HCT116 (cell line): ENCODE measurements around the gene METTL17. TPM values are rescaled to one million over a fixed set of nuclear protein-coding genes. Genes with fewer than 3 reads are reported as not detected.

Source experiments
- ATAC-seq: fragments of 200-7000 bp; cut with Tn5 transposase; 2 replicates; pipeline ENCODE4 v1.9.1; 2020; ENCODE audit warnings: mild to moderate bottlenecking, moderate library complexity
- BruUV-seq: library from RNA; stranded (reverse); fragments of 400-500 nt; replicated peaks from 2 replicates; lab custom pipeline; 2021; lab: Mats Ljungman, UMichigan
- CTCF ChIA-PET: fragments of 300-600 bp; sonication (Branson Sonifier 250); formaldehyde crosslinking; loops from one replicate; lab custom pipeline; 2021; ENCODE audit warnings: antibody characterized with exemption; lab: Charles Lee
- POLR2A ChIA-PET: fragments of 300-600, 350-600 bp; sonication (Branson Sonifier 250); formaldehyde crosslinking; loops from one replicate; lab custom pipeline; 2021; ENCODE audit warnings: antibody characterized with exemption; lab: Charles Lee
- RAD21 ChIA-PET, 2 experiments: fragments of 300-600 bp; sonication (Branson Sonifier 250); formaldehyde crosslinking; loops; one replicate each; lab custom pipeline; 2023; ENCODE audit warnings: low total read pairs in 2 of 2; ENCODE audit not compliant: uncharacterized antibody in 2 of 2, unreplicated experiment in 2 of 2, low non-redundant PET in 1 of 2; lab: Charles Lee
- DNase-seq: peaks from one replicate; pipeline ENCODE4 v3.0.0-alpha.2; 2010; ENCODE audit warnings: low read depth, low spot score
- H2AFZ ChIP-seq: fragments of 200-600 bp; shearing (Covaris generic), sonication (generic); 2 replicates; pipeline ENCODE4 v1.6.1; 2017; ENCODE audit warnings: low read depth, mixed run types, mixed read lengths, antibody characterized with exemption, low read length; ENCODE audit not compliant: poor library complexity, severe bottlenecking
- H3K27ac ChIP-seq: 2 replicates; pipeline ENCODE4 v1.5.1; 2012; ENCODE audit warnings: low read depth, low read length
- H3K27me3 ChIP-seq: fragments of 200-600 bp; sonication (generic); 2 replicates; pipeline ENCODE4 v1.6.1; 2016; ENCODE audit warnings: mixed run types, low read length, mixed read lengths; ENCODE audit not compliant: insufficient read depth
- H3K36me3 ChIP-seq, 2 experiments: fragments of 200-500 bp in 1 of 2; fragments of 200-600 bp in 1 of 2; sonication (Bioruptor generic) in 1 of 2; sonication (generic) in 1 of 2; 2 replicates each; pipeline versions ENCODE4 v1.5.1 to v1.6.1; 2014 to 2016; ENCODE audit warnings: low read length in 2 of 2, inconsistent platforms in 1 of 2, mixed read lengths in 1 of 2, mixed run types in 1 of 2; ENCODE audit not compliant: insufficient read depth in 2 of 2, control insufficient read depth in 1 of 2
- H3K4me1 ChIP-seq, 2 experiments: fragments of 200-600 bp in 1 of 2; sonication (generic) in 1 of 2; 2 replicates each; pipeline versions ENCODE4 v1.5.1 to v1.6.1; 2012 to 2017; ENCODE audit warnings: low read length in 2 of 2, inconsistent platforms in 1 of 2, mild to moderate bottlenecking in 1 of 2, mixed read lengths in 1 of 2, mixed run types in 1 of 2, moderate library complexity in 1 of 2; ENCODE audit not compliant: insufficient read depth in 2 of 2, control insufficient read depth in 1 of 2
- H3K4me2 ChIP-seq: fragments of 200-600 bp; sonication (generic); 2 replicates; pipeline ENCODE4 v1.6.1; 2017; ENCODE audit warnings: mixed run types, low read length, mixed read lengths
- H3K4me3 ChIP-seq, 2 experiments: fragments of 200-600 bp in 1 of 2; sonication (generic) in 1 of 2; replicated peaks in 1 of 2; 2 replicates each; pipeline ENCODE4 v1.5.1; 2011 to 2016; ENCODE audit warnings: low read length in 2 of 2, control low read depth in 1 of 2, low read depth in 1 of 2, mild to moderate bottlenecking in 1 of 2, mixed read lengths in 1 of 2, mixed run types in 1 of 2
- H3K79me2 ChIP-seq: fragments of 200-600 bp; sonication (generic); 2 replicates; pipeline ENCODE4 v1.6.1; 2017; ENCODE audit warnings: mild to moderate bottlenecking, mixed run types, low read length, moderate library complexity, mixed read lengths; ENCODE audit not compliant: insufficient read depth
- H3K9ac ChIP-seq: fragments of 200-600 bp; sonication (generic); 2 replicates; pipeline ENCODE4 v1.6.1; 2016; ENCODE audit warnings: low read length, mixed read lengths
- H3K9me2 ChIP-seq: fragments of 200-600 bp; sonication (generic), shearing (Covaris generic); 2 replicates; pipeline ENCODE4 v1.6.1; 2017; ENCODE audit warnings: mixed run types, mild to moderate bottlenecking, moderate library complexity; ENCODE audit not compliant: insufficient read depth
- H3K9me3 ChIP-seq, 2 experiments: fragments of 200-500 bp in 1 of 2; fragments of 200-600 bp in 1 of 2; sonication (Bioruptor generic) in 1 of 2; sonication (generic) in 1 of 2; 2 replicates each; pipeline ENCODE4 v1.6.1; 2014 to 2017; ENCODE audit warnings: low read length in 2 of 2, mixed read lengths in 2 of 2, inconsistent platforms in 1 of 2, low read depth in 1 of 2, mild to moderate bottlenecking in 1 of 2, mixed run types in 1 of 2, moderate library complexity in 1 of 2; ENCODE audit not compliant: control insufficient read depth in 1 of 2, insufficient read depth in 1 of 2
- H4K20me1 ChIP-seq: fragments of 200-600 bp; sonication (generic), shearing (Covaris generic); 2 replicates; pipeline ENCODE4 v1.6.1; 2017; ENCODE audit warnings: mixed run types, mild to moderate bottlenecking, moderate library complexity; ENCODE audit not compliant: insufficient read depth
- CEBPB ChIP-seq: IDR thresholded peaks from 2 replicates; pipeline ENCODE4 v1.6.1; 2012; ENCODE audit warnings: low read depth
- EGR1 ChIP-seq: IDR thresholded peaks from 2 replicates; pipeline ENCODE4 v1.6.1; 2012; ENCODE audit warnings: low read depth
- EZH2phosphoT487 ChIP-seq: fragments of 200-600 bp; IDR thresholded peaks from 2 replicates; pipeline ENCODE4 v1.6.1; 2018; ENCODE audit warnings: antibody characterized with exemption, borderline replicate concordance
- FOSL1 ChIP-seq: IDR thresholded peaks from 2 replicates; pipeline ENCODE4 v1.6.1; 2012; ENCODE audit warnings: low read depth
- JUND ChIP-seq: IDR thresholded peaks from 2 replicates; pipeline ENCODE4 v1.6.1; 2012
- MAX ChIP-seq: IDR thresholded peaks from 2 replicates; pipeline ENCODE4 v1.6.1; 2012
- POLR2A ChIP-seq: IDR thresholded peaks from 2 replicates; pipeline ENCODE4 v1.7.0; 2011; ENCODE audit warnings: borderline replicate concordance; ENCODE audit not compliant: insufficient read depth, insufficient read length; ENCODE audit errors: extremely low read depth
- POLR2AphosphoS5 ChIP-seq: IDR thresholded peaks from 2 replicates; pipeline ENCODE4 v1.6.1; 2011; ENCODE audit warnings: mild to moderate bottlenecking, low read depth, low read length, moderate library complexity
- RAD21 ChIP-seq: IDR thresholded peaks from 2 replicates; pipeline ENCODE4 v1.6.1; 2012; ENCODE audit warnings: low read depth, mild to moderate bottlenecking
- SP1 ChIP-seq: IDR thresholded peaks from 2 replicates; pipeline ENCODE4 v1.6.1; 2012; ENCODE audit warnings: low read depth
- SRF ChIP-seq: IDR thresholded peaks from 2 replicates; pipeline ENCODE4 v1.6.1; 2012; ENCODE audit warnings: low read depth
- TCF7L2 ChIP-seq: IDR thresholded peaks from 2 replicates; pipeline ENCODE4 v1.7.0; 2011; ENCODE audit warnings: borderline replicate concordance, inconsistent platforms; ENCODE audit not compliant: insufficient read depth, insufficient read length; ENCODE audit errors: extremely low read depth
- ZFX ChIP-seq: fragments of 450-650 bp; IDR thresholded peaks from 2 replicates; pipeline ENCODE4 v1.6.1; 2017
- ZNF274 ChIP-seq: fragments of 200-500 bp; sonication (Bioruptor generic); IDR thresholded peaks from 2 replicates; pipeline ENCODE4 v1.6.1; 2014; ENCODE audit warnings: mild to moderate bottlenecking, low read depth, low read length, inconsistent platforms
- intact Hi-C: fragments of 100-400 bp; cut with micrococcal nuclease; formaldehyde crosslinking; loops from 2 replicates; pipeline ENCODE4 v1.10.0; 2022
- total RNA-seq: library from RNA; stranded (reverse); gene quantifications from one replicate; pipeline ENCODE4 v1.2.1, GENCODE V29; 2021; ENCODE audit not compliant: unreplicated experiment
- TF ChIP-seq, protein P1 (sequence below): IDR thresholded peaks from 2 replicates; pipeline ENCODE4 v1.6.1; 2012; ENCODE audit warnings: low read depth
- TF ChIP-seq, protein P2 (sequence below): IDR thresholded peaks from 2 replicates; pipeline ENCODE4 v1.6.1; 2011; ENCODE audit warnings: mild to moderate bottlenecking, low read length, moderate library complexity; ENCODE audit not compliant: insufficient replicate concordance; ENCODE audit errors: extremely low read depth
- TF ChIP-seq, protein P3 (sequence below), 3 experiments: fragments of 200-600 bp in 1 of 3; sonication (generic) in 1 of 3; IDR thresholded peaks in 2 of 3; conservative IDR thresholded peaks in 1 of 3; 2 replicates each; pipeline ENCODE4 v1.5.1; 2012 to 2017; ENCODE audit warnings: low read depth in 2 of 3, low read length in 2 of 3, antibody characterized with exemption in 1 of 3, borderline replicate concordance in 1 of 3, control low read depth in 1 of 3, mild to moderate bottlenecking in 1 of 3, mixed read lengths in 1 of 3, mixed run types in 1 of 3, moderate library complexity in 1 of 3; ENCODE audit not compliant: insufficient read depth in 1 of 3
- TF ChIP-seq, protein P4 (sequence below): IDR thresholded peaks from 2 replicates; pipeline ENCODE4 v1.6.1; 2012

The METTL17 gene
- total RNA-seq, 1 experiment from 2014 or later = 93.5 TPM

- ChIA-PET POLR2A (no interaction called here), RAD21 (no interaction called here), CTCF (interaction anchor here (1.5 to 3.1 kb wide), 4 partner anchors 15 to 142 kb away, joined by 4 to 19 read pairs (median 10); no protein-coding TSS in a partner anchor)
- no TSS peak for BruUV-seq
- Histone ChIP-seq H3K36me3 (peaks cover 11 to 23% of the 10 kb centered on the region in 2 experiments; a peak in 3 of 4 replicates), H2AFZ (no peak overlapping the region), H3K9me3 (no peaks in the 10 kb centered on the region), H3K4me3 (no peak overlapping the region), H3K4me2 (no peak overlapping the region), H3K4me1 (peaks cover 7 to 13% of the 10 kb centered on the region in 2 experiments; a peak in 3 of 4 replicates), H3K9ac (no peak overlapping the region), H3K27me3 (no peaks in the 10 kb centered on the region), H4K20me1 (no peaks in the 10 kb centered on the region), H3K79me2 (no peaks in the 10 kb centered on the region), H3K27ac (no peak overlapping the region), H3K9me2 (no peaks in the 10 kb centered on the region)
- ATAC-seq (no peak), DNase-seq (no peak)
- intact Hi-C loops = no loop called here
- TF ChIP-seq POLR2AphosphoS5 (no peak), SP1 (no peak), SRF (no peak), RAD21 (no peak), FOSL1 (no peak), POLR2A (no peak), EZH2phosphoT487 (no peak), TCF7L2 (no peak), JUND (no peak), EGR1 (no peak), ZNF274 (no peak), MAX (no peak), ZFX (no peak), CEBPB (no peak)
- TF ChIP-seq, protein P1, sequence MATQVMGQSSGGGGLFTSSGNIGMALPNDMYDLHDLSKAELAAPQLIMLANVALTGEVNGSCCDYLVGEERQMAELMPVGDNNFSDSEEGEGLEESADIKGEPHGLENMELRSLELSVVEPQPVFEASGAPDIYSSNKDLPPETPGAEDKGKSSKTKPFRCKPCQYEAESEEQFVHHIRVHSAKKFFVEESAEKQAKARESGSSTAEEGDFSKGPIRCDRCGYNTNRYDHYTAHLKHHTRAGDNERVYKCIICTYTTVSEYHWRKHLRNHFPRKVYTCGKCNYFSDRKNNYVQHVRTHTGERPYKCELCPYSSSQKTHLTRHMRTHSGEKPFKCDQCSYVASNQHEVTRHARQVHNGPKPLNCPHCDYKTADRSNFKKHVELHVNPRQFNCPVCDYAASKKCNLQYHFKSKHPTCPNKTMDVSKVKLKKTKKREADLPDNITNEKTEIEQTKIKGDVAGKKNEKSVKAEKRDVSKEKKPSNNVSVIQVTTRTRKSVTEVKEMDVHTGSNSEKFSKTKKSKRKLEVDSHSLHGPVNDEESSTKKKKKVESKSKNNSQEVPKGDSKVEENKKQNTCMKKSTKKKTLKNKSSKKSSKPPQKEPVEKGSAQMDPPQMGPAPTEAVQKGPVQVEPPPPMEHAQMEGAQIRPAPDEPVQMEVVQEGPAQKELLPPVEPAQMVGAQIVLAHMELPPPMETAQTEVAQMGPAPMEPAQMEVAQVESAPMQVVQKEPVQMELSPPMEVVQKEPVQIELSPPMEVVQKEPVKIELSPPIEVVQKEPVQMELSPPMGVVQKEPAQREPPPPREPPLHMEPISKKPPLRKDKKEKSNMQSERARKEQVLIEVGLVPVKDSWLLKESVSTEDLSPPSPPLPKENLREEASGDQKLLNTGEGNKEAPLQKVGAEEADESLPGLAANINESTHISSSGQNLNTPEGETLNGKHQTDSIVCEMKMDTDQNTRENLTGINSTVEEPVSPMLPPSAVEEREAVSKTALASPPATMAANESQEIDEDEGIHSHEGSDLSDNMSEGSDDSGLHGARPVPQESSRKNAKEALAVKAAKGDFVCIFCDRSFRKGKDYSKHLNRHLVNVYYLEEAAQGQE = no peak
- TF ChIP-seq, protein P2, sequence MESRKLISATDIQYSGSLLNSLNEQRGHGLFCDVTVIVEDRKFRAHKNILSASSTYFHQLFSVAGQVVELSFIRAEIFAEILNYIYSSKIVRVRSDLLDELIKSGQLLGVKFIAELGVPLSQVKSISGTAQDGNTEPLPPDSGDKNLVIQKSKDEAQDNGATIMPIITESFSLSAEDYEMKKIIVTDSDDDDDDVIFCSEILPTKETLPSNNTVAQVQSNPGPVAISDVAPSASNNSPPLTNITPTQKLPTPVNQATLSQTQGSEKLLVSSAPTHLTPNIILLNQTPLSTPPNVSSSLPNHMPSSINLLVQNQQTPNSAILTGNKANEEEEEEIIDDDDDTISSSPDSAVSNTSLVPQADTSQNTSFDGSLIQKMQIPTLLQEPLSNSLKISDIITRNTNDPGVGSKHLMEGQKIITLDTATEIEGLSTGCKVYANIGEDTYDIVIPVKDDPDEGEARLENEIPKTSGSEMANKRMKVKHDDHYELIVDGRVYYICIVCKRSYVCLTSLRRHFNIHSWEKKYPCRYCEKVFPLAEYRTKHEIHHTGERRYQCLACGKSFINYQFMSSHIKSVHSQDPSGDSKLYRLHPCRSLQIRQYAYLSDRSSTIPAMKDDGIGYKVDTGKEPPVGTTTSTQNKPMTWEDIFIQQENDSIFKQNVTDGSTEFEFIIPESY = no peak
- TF ChIP-seq, protein P3, sequence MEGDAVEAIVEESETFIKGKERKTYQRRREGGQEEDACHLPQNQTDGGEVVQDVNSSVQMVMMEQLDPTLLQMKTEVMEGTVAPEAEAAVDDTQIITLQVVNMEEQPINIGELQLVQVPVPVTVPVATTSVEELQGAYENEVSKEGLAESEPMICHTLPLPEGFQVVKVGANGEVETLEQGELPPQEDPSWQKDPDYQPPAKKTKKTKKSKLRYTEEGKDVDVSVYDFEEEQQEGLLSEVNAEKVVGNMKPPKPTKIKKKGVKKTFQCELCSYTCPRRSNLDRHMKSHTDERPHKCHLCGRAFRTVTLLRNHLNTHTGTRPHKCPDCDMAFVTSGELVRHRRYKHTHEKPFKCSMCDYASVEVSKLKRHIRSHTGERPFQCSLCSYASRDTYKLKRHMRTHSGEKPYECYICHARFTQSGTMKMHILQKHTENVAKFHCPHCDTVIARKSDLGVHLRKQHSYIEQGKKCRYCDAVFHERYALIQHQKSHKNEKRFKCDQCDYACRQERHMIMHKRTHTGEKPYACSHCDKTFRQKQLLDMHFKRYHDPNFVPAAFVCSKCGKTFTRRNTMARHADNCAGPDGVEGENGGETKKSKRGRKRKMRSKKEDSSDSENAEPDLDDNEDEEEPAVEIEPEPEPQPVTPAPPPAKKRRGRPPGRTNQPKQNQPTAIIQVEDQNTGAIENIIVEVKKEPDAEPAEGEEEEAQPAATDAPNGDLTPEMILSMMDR (IDR thresholded peaks at IDR 0.05 in 2 of 3, conservative IDR thresholded peaks at IDR 0.05 in 1 of 3; ENCODE audit: borderline replicate concordance in 1 of 3, insufficient read depth in 1 of 3, low read depth in 2 of 3, low read length in 2 of 3) = no peak
- TF ChIP-seq, protein P4, sequence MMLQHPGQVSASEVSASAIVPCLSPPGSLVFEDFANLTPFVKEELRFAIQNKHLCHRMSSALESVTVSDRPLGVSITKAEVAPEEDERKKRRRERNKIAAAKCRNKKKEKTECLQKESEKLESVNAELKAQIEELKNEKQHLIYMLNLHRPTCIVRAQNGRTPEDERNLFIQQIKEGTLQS = no peak
Measured at GRCh38 chr14:20999591-20999990, 9.8 kb downstream of the METTL17 start.
